ENCODE results near the gene CES3. TPM values are rescaled to one million over a fixed set of nuclear protein-coding genes. Genes with fewer than 3 reads are reported as not detected.

The CES3 gene
- total RNA-seq, 1 donor from 2014 or later, result 0.12 TPM

- no peaks in the 10 kb centered on the region for H3K36me3 Mint-ChIP-seq (ENCODE audit: low read depth)
- H3K4me3 Mint-ChIP-seq (ENCODE audit: unreplicated experiment), result no peak overlapping the region
- H3K27ac Mint-ChIP-seq (ENCODE audit: unreplicated experiment), result no peak overlapping the region
- DNase-seq (ENCODE audit: low spot score), result no peak
- no peak for TF ChIP-seq CTCF (IDR thresholded peaks at IDR 0.05)
- H3K4me1 Mint-ChIP-seq (ENCODE audit: low read depth), result no peaks in the 10 kb centered on the region
- H3K27me3 Mint-ChIP-seq (ENCODE audit: low read depth), result peaks cover 20% of the 10 kb centered on the region
- H3K9me3 Mint-ChIP-seq (ENCODE audit: low read depth), result no peaks in the 10 kb centered on the region
Observed at GRCh38 chr16:66958857-66959703, 2.0 kb upstream of the CES3 start.

- no peaks in the 10 kb centered on the region for H3K36me3 Mint-ChIP-seq (ENCODE audit: low read depth)
- no peaks in the 10 kb centered on the region for H3K9me3 Mint-ChIP-seq (ENCODE audit: low read depth)
Observed at GRCh38 chr16:66959704-66960161, 1.3 kb upstream of the CES3 start.

GRCh38 chr16:66960270-66960669, 796 bp upstream of the CES3 start:
- no peak for TF ChIP-seq CTCF (IDR thresholded peaks at IDR 0.05)
- H3K27ac Mint-ChIP-seq (ENCODE audit: unreplicated experiment), result no peak overlapping the region
- DNase-seq (ENCODE audit: low spot score), result no peak

More at GRCh38 chr16:66959704-66960161, 1.3 kb upstream of the CES3 start:
- Mint-ChIP-seq H3K4me1 (ENCODE audit: low read depth) (no peaks in the 10 kb centered on the region), H3K4me3 (ENCODE audit: unreplicated experiment) (no peak overlapping the region), H3K27me3 (ENCODE audit: low read depth) (peaks cover 24% of the 10 kb centered on the region), H3K27ac (ENCODE audit: unreplicated experiment) (no peak overlapping the region)
- no peak for TF ChIP-seq CTCF (IDR thresholded peaks at IDR 0.05)
- DNase-seq (ENCODE audit: low spot score), result no peak

GRCh38 chr16:66961914-66962313, 848 bp downstream of the CES3 start:
- no peaks in the 10 kb centered on the region for H3K9me3 Mint-ChIP-seq (ENCODE audit: low read depth)
- DNase-seq (ENCODE audit: low spot score), result no peak
- H3K36me3 Mint-ChIP-seq (ENCODE audit: low read depth), result no peaks in the 10 kb centered on the region
- H3K4me3 Mint-ChIP-seq (ENCODE audit: unreplicated experiment), result no peak overlapping the region
- H3K27ac Mint-ChIP-seq (ENCODE audit: unreplicated experiment), result no peak overlapping the region
- TF ChIP-seq CTCF (IDR thresholded peaks at IDR 0.05), result no peak
- H3K4me1 Mint-ChIP-seq (ENCODE audit: low read depth), result no peaks in the 10 kb centered on the region
- H3K27me3 Mint-ChIP-seq (ENCODE audit: low read depth), result peaks cover 35% of the 10 kb centered on the region

More at GRCh38 chr16:66960270-66960669, 796 bp upstream of the CES3 start:
- Mint-ChIP-seq H3K36me3 (ENCODE audit: low read depth) (no peaks in the 10 kb centered on the region), H3K9me3 (ENCODE audit: low read depth) (no peaks in the 10 kb centered on the region), H3K4me3 (ENCODE audit: unreplicated experiment) (no peak overlapping the region), H3K4me1 (ENCODE audit: low read depth) (no peaks in the 10 kb centered on the region), H3K27me3 (ENCODE audit: low read depth) (peaks cover 28% of the 10 kb centered on the region)

GRCh38 chr16:66964049-66964448, 3.0 kb downstream of the CES3 start:
- H3K27me3 Mint-ChIP-seq (ENCODE audit: low read depth), result peaks cover 26% of the 10 kb centered on the region
- no peak overlapping the region for H3K27ac Mint-ChIP-seq (ENCODE audit: unreplicated experiment)
- no peaks in the 10 kb centered on the region for H3K4me1 Mint-ChIP-seq (ENCODE audit: low read depth)
- no peak for TF ChIP-seq CTCF (IDR thresholded peaks at IDR 0.05)
- H3K36me3 Mint-ChIP-seq (ENCODE audit: low read depth), result no peaks in the 10 kb centered on the region
- no peak overlapping the region for H3K4me3 Mint-ChIP-seq (ENCODE audit: unreplicated experiment)
- H3K9me3 Mint-ChIP-seq (ENCODE audit: low read depth), result no peaks in the 10 kb centered on the region
- no peak for DNase-seq (ENCODE audit: low spot score)
